Measurements from ENCODE around the gene CCL24. TPM values are rescaled to one million over a fixed set of nuclear protein-coding genes. Genes with fewer than 3 reads are reported as not detected.
"Not testable (repeated sequence)": the region's sequence is repeated elsewhere in the genome, so short reads cannot be mapped to it uniquely, and the experiment has no call there.

CCL24 gene
- total RNA-seq, 2 donors from 2014 or later = not detected

DNA sequence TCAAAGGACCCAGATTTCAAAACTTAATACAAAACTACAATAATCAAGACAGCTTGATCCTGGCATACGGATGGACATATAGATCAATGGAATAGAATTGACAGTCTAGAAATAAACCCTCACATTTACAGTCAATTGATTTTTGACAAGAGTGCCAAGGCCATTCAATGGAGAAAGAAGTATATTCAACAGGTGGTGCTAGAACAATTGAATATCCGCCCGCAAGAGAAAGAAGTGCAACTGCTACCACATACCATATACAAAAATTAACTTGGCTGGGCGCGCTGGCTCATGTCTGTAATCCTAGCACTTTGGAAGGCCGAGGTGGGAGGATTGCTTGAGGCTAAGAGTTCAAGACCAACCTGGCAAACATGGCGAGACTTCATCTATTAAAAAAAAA is 23.2 kb upstream of the CCL24 start:
- no peak for DNase-seq
- Mint-ChIP-seq H3K36me3 (ENCODE audit: low read depth) (no peaks in the 10 kb centered on the region), H3K9me3 (no peaks in the 10 kb centered on the region), H3K4me1 (no peaks in the 10 kb centered on the region), H3K27ac (no peak overlapping the region), H3K4me3 (no peak overlapping the region), H3K27me3 (ENCODE audit: insufficient read depth) (peaks cover 17% of the 10 kb centered on the region)
- H3K4me3 ChIP-seq (ENCODE audit: low read length) = no peak overlapping the region
- whole genome bisulfite sequencing, 2 experiments (ENCODE audit: insufficient coverage in 1 of 2, insufficient read length in 1 of 2) = 96 to 98% methylated on average over 5 to 7 of the region's 7 CpGs
- H3K27ac ChIP-seq (ENCODE audit: low read depth, low read length) = no peak overlapping the region
- H3K9me3 ChIP-seq (ENCODE audit: control insufficient read depth, low read length) = no peaks in the 10 kb centered on the region
- TF ChIP-seq CTCF (conservative IDR thresholded peaks at IDR 0.05) = no peak
- no peaks in the 10 kb centered on the region for H3K4me1 ChIP-seq (ENCODE audit: control insufficient read depth, insufficient read depth, low read length)
- H3K27me3 ChIP-seq (ENCODE audit: control insufficient read depth, insufficient read depth, low read length, poor library complexity, severe bottlenecking) = no peaks in the 10 kb centered on the region
- H3K36me3 ChIP-seq (ENCODE audit: control insufficient read depth, insufficient read depth, low read length) = no peaks in the 10 kb centered on the region
- no peak overlapping the region for H3K9ac ChIP-seq (ENCODE audit: extremely low read depth, low read length, poor library complexity, severe bottlenecking)

GRCh38 chr7:75835688-75836285 is 22.2 kb upstream of the CCL24 start:
- Mint-ChIP-seq H3K36me3 (ENCODE audit: low read depth) (no peaks in the 10 kb centered on the region), H3K27ac (no peak overlapping the region), H3K9me3 (no peaks in the 10 kb centered on the region), H3K4me3 (no peak overlapping the region), H3K27me3 (ENCODE audit: insufficient read depth) (peaks cover 21% of the 10 kb centered on the region), H3K4me1 (no peaks in the 10 kb centered on the region)
- H3K9ac ChIP-seq (ENCODE audit: extremely low read depth, low read length, poor library complexity, severe bottlenecking) = no peak overlapping the region
- H3K27ac ChIP-seq (ENCODE audit: low read depth, low read length) = no peak overlapping the region
- H3K4me3 ChIP-seq (ENCODE audit: low read length) = no peak overlapping the region
- TF ChIP-seq CTCF (conservative IDR thresholded peaks at IDR 0.05) = no peak
- H3K4me1 ChIP-seq (ENCODE audit: control insufficient read depth, insufficient read depth, low read length) = no peaks in the 10 kb centered on the region
- H3K27me3 ChIP-seq (ENCODE audit: control insufficient read depth, insufficient read depth, low read length, poor library complexity, severe bottlenecking) = no peaks in the 10 kb centered on the region
- H3K9me3 ChIP-seq (ENCODE audit: control insufficient read depth, low read length) = no peaks in the 10 kb centered on the region
- no peaks in the 10 kb centered on the region for H3K36me3 ChIP-seq (ENCODE audit: control insufficient read depth, insufficient read depth, low read length)
- no peak for DNase-seq
- WGBS, 2 experiments (ENCODE audit: insufficient coverage in 1 of 2, insufficient read length in 1 of 2) = 96 to 97% methylated on average over 18 to 29 of the region's 29 CpGs

- WGBS, 2 experiments (ENCODE audit: insufficient coverage in 1 of 2, insufficient read length in 1 of 2) = 89 to 100% methylated on average over 4 to 6 of the region's 6 CpGs
- H3K4me3 ChIP-seq (ENCODE audit: low read length); H3K36me3 Mint-ChIP-seq (ENCODE audit: low read depth): not testable (repeated sequence)
Measured at GRCh38 chr7:75833662-75834061, 20.1 kb upstream of the CCL24 start.

GRCh38 chr7:75830978-75831377 is 17.4 kb upstream of the CCL24 start:
- Histone ChIP-seq H3K4me3 (ENCODE audit: low read length) (no peak overlapping the region), H3K9me3 (ENCODE audit: control insufficient read depth, low read length) (no peaks in the 10 kb centered on the region)
- WGBS, 2 experiments (ENCODE audit: insufficient coverage in 1 of 2, insufficient read length in 1 of 2) = 91 to 93% methylated on average over 6 of the region's 6 CpGs

More at GRCh38 chr7:75833662-75834061, 20.1 kb upstream of the CCL24 start:
- not testable (repeated sequence) for H3K9me3 ChIP-seq (ENCODE audit: control insufficient read depth, low read length); DNase-seq; H3K27ac ChIP-seq (ENCODE audit: low read depth, low read length); H3K9ac ChIP-seq (ENCODE audit: extremely low read depth, low read length, poor library complexity, severe bottlenecking); H3K36me3 ChIP-seq (ENCODE audit: control insufficient read depth, insufficient read depth, low read length); H3K27me3 ChIP-seq (ENCODE audit: control insufficient read depth, insufficient read depth, low read length, poor library complexity, severe bottlenecking); H3K9me3 Mint-ChIP-seq; H3K4me1 Mint-ChIP-seq; H3K4me1 ChIP-seq (ENCODE audit: control insufficient read depth, insufficient read depth, low read length); H3K27ac Mint-ChIP-seq; H3K4me3 Mint-ChIP-seq
- peaks cover 24% of the 10 kb centered on the region for H3K27me3 Mint-ChIP-seq (ENCODE audit: insufficient read depth)

More at GRCh38 chr7:75830978-75831377, 17.4 kb upstream of the CCL24 start:
- H3K4me1 Mint-ChIP-seq = peaks cover 4% of the 10 kb centered on the region
- no peaks in the 10 kb centered on the region for H3K9me3 Mint-ChIP-seq
- H3K27ac Mint-ChIP-seq = no peak overlapping the region
- Histone ChIP-seq H3K36me3 (ENCODE audit: control insufficient read depth, insufficient read depth, low read length) (no peaks in the 10 kb centered on the region), H3K27ac (ENCODE audit: low read depth, low read length) (no peak overlapping the region), H3K27me3 (ENCODE audit: control insufficient read depth, insufficient read depth, low read length, poor library complexity, severe bottlenecking) (no peaks in the 10 kb centered on the region), H3K9ac (ENCODE audit: extremely low read depth, low read length, poor library complexity, severe bottlenecking) (no peak overlapping the region), H3K4me1 (ENCODE audit: control insufficient read depth, insufficient read depth, low read length) (no peaks in the 10 kb centered on the region)
- H3K36me3 Mint-ChIP-seq (ENCODE audit: low read depth) = no peaks in the 10 kb centered on the region
- H3K27me3 Mint-ChIP-seq (ENCODE audit: insufficient read depth) = peaks cover 30% of the 10 kb centered on the region
- H3K4me3 Mint-ChIP-seq = no peak overlapping the region
- no peak for DNase-seq
- no peak for TF ChIP-seq CTCF (conservative IDR thresholded peaks at IDR 0.05)

Measured in endodermal cell (in vitro differentiated cells).